ENCODE measurements around the gene TUBA4B. TPM values are rescaled to one million over a fixed set of nuclear protein-coding genes. Genes with fewer than 3 reads are reported as not detected.

TUBA4B gene
- not detected for total RNA-seq

DNA sequence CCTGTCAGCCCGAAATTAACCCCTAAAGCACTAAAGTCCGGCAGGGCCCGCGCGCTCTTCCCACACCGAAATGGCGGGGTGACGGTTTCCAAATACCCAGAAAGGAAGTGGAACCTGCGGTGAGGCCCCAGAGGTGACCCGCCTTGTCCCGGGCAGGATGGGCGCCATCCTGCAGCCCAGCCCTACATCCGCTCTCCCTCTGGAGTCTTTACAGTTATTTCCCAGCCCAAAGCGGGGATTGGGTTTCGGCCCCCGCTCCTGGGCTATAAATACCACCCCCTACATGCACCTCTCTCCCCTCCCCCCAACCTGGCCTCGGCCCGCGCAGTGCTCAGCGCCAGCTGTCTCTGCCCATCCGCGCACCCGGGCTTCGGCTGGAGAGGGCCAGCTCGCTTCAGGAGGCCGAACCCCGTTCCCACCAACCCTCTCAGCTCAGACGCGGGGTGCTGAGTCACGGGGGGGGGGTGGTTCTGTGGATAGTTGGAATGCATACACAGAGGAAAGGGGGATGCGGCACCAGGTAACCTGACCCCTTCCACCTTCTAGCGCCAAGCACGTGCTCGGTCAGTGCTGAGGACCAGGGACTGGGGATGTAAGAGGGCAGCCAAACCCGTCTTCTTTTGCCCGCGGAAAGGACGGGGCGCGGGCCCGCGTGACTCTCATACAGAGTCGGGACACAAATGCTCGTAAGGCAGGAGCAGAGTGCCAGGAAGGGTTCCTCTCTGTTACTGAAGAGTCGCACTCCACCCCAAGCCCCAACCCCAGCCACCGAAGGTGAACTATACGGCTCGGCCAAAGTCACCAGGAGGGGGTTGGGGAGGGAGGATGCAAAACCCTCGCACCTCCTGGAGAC lies at the start of gene TUBA4B:
Gene TUBA4B, plus strand, starts transcription at position 344 of the 853 bp plus-strand sequence. Its CDS starts 165 bp downstream, at position 509.
- no peaks in the 10 kb centered on the region for H3K9me3 ChIP-seq
- peak within 1 kb of the TSS; percentile 89 for H3K4me3 ChIP-seq
- no peaks in the 10 kb centered on the region for H3K27me3 ChIP-seq
- H3K27ac ChIP-seq, result peak within 1 kb of the TSS; percentile 81
- H3K9ac ChIP-seq (ENCODE audit: low read depth in 2 of 2, low read length in 2 of 2), result peak within 1 kb of the TSS; percentile 83 to 94
- TF ChIP-seq, protein P1, sequence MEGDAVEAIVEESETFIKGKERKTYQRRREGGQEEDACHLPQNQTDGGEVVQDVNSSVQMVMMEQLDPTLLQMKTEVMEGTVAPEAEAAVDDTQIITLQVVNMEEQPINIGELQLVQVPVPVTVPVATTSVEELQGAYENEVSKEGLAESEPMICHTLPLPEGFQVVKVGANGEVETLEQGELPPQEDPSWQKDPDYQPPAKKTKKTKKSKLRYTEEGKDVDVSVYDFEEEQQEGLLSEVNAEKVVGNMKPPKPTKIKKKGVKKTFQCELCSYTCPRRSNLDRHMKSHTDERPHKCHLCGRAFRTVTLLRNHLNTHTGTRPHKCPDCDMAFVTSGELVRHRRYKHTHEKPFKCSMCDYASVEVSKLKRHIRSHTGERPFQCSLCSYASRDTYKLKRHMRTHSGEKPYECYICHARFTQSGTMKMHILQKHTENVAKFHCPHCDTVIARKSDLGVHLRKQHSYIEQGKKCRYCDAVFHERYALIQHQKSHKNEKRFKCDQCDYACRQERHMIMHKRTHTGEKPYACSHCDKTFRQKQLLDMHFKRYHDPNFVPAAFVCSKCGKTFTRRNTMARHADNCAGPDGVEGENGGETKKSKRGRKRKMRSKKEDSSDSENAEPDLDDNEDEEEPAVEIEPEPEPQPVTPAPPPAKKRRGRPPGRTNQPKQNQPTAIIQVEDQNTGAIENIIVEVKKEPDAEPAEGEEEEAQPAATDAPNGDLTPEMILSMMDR (IDR thresholded peaks at IDR 0.05), result no peak
- DNase-seq, result peak; percentile 63
- no peaks in the 10 kb centered on the region for H3K36me3 ChIP-seq
- H3K4me1 ChIP-seq, result peaks cover 26% of the 10 kb centered on the region
- intact Hi-C loops (cut with DNase I), result no loop called here

GRCh38 chr2:219204425-219205164 lies 48.4 kb upstream of the TUBA4B start:
- no peak for DNase-seq
- TF ChIP-seq, protein P1 (IDR thresholded peaks at IDR 0.05), result no peak
- Histone ChIP-seq H3K27me3 (no peaks in the 10 kb centered on the region), H3K9ac (ENCODE audit: low read depth in 2 of 2, low read length in 2 of 2) (no peak overlapping the region), H3K36me3 (no peaks in the 10 kb centered on the region), H3K27ac (no peak overlapping the region), H3K9me3 (no peaks in the 10 kb centered on the region), H3K4me3 (no peak overlapping the region), H3K4me1 (no peaks in the 10 kb centered on the region)
- intact Hi-C loops (cut with DNase I), result no loop called here

- Histone ChIP-seq H3K9ac (ENCODE audit: low read depth in 2 of 2, low read length in 2 of 2) (no peak overlapping the region), H3K9me3 (no peaks in the 10 kb centered on the region), H3K4me3 (no peak overlapping the region), H3K4me1 (no peaks in the 10 kb centered on the region), H3K27ac (no peak overlapping the region), H3K36me3 (no peaks in the 10 kb centered on the region), H3K27me3 (no peaks in the 10 kb centered on the region)
- DNase-seq, result no peak
- intact Hi-C loops (cut with DNase I), result no loop called here
- TF ChIP-seq, protein P1 (IDR thresholded peaks at IDR 0.05), result no peak
Measured at GRCh38 chr2:219205165-219205538, 47.9 kb upstream of the TUBA4B start.

DNA sequence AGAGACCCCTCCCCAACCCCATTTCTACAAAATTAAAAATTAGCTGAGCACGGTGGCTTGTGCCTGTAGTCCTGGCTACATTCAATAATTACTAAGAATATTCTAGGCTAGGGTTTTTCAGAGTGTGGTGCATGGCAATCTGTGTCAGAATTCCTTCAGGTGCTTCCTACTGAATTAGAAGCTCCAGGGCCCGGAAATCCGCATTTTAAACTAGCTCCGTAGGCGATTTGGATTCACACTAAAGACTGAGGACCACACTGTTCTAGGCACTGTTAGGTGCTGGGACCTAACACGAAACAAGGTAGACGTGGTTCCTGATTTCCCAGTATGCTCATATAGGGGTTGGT lies 47.1 kb upstream of the TUBA4B start:
- Histone ChIP-seq H3K4me1 (no peaks in the 10 kb centered on the region), H3K9ac (ENCODE audit: low read depth in 2 of 2, low read length in 2 of 2) (peak overlapping the region; percentile 86 to 92), H3K27me3 (no peaks in the 10 kb centered on the region), H3K36me3 (no peaks in the 10 kb centered on the region), H3K4me3 (peak overlapping the region; percentile 57), H3K9me3 (no peaks in the 10 kb centered on the region), H3K27ac (peak overlapping the region; percentile 92)
- TF ChIP-seq, protein P1 (IDR thresholded peaks at IDR 0.05), result no peak
- intact Hi-C loops (cut with DNase I), result loop anchor here (2.0 kb wide), 1 partner anchor 27 kb away; the partner anchor contains the start of gene RETREG2
- DNase-seq, result no peak

- Histone ChIP-seq H3K4me3 (peak within 1 kb of the TSS; percentile 57), H3K4me1 (no peaks in the 10 kb centered on the region), H3K27ac (peak within 1 kb of the TSS; percentile 92), H3K9me3 (no peaks in the 10 kb centered on the region), H3K36me3 (no peaks in the 10 kb centered on the region), H3K9ac (ENCODE audit: low read depth in 2 of 2, low read length in 2 of 2) (peak within 1 kb of the TSS; percentile 86 to 92), H3K27me3 (no peaks in the 10 kb centered on the region)
- peak; percentile 97 for DNase-seq
- intact Hi-C loops (cut with DNase I), result loop anchor here (2.0 kb wide), 1 partner anchor 28 kb away; the partner anchor contains the start of gene RETREG2
- TF ChIP-seq, protein P1 (IDR thresholded peaks at IDR 0.05), result no peak
Measured at GRCh38 chr2:219206328-219207133, 46.5 kb upstream of the TUBA4B start, which contains the start of gene ZFAND2B. TSS of gene ZFAND2B (plus strand) at chr2:219206782. CDS start at chr2:219206988, 206 bp downstream.
